ENCODE data around the gene RFX2.

RFX2 gene

GRCh38 chr19:5954293-5954692, 156.0 kb downstream of the RFX2 start:
- DNase-seq (ENCODE audit: low read depth): no peak
- no peak overlapping the region for H3K4me3 ChIP-seq (replicated peaks; ENCODE audit: low read depth, low read length)

GRCh38 chr19:5953680-5954213, 156.6 kb downstream of the RFX2 start:
- no peak for TF ChIP-seq CTCF (IDR thresholded peaks at IDR 0.05; ENCODE audit: low read length, missing control alignments)
- no peak overlapping the region for H3K4me3 ChIP-seq (replicated peaks; ENCODE audit: low read depth, low read length)
- DNase-seq (ENCODE audit: low read depth): no peak

More at GRCh38 chr19:5954293-5954692, 156.0 kb downstream of the RFX2 start:
- no peak for TF ChIP-seq CTCF (IDR thresholded peaks at IDR 0.05; ENCODE audit: low read length, missing control alignments)

- peak; percentile 36 for DNase-seq (ENCODE audit: low read depth)
- no peak overlapping the region for H3K4me3 ChIP-seq (replicated peaks; ENCODE audit: low read depth, low read length)
- no peak for TF ChIP-seq CTCF (IDR thresholded peaks at IDR 0.05; ENCODE audit: low read length, missing control alignments)
Measured at GRCh38 chr19:5953030-5953589, 157.2 kb downstream of the RFX2 start.

GRCh38 chr19:5952193-5953029, 157.9 kb downstream of the RFX2 start:
- no peak for TF ChIP-seq CTCF (IDR thresholded peaks at IDR 0.05; ENCODE audit: low read length, missing control alignments)
- no peak overlapping the region for H3K4me3 ChIP-seq (replicated peaks; ENCODE audit: low read depth, low read length)
- DNase-seq (ENCODE audit: low read depth): no peak

GRCh38 chr19:5951338-5951861, 158.9 kb downstream of the RFX2 start:
- DNase-seq (ENCODE audit: low read depth): no peak
- no peak overlapping the region for H3K4me3 ChIP-seq (replicated peaks; ENCODE audit: low read depth, low read length)
- no peak for TF ChIP-seq CTCF (IDR thresholded peaks at IDR 0.05; ENCODE audit: low read length, missing control alignments)

- no peak for TF ChIP-seq CTCF (IDR thresholded peaks at IDR 0.05; ENCODE audit: low read length, missing control alignments)
- H3K4me3 ChIP-seq (replicated peaks; ENCODE audit: low read depth, low read length): no peak overlapping the region
- no peak for DNase-seq (ENCODE audit: low read depth)
Measured at GRCh38 chr19:5950741-5951140, 159.6 kb downstream of the RFX2 start.
